Loucy (cell line): ENCODE measurements around the gene KCNS1.

Experiments used
- H2AFZ ChIP-seq: fragments of 200-600 bp; sonication (generic); 2 replicates; pipeline ENCODE4 v1.6.0; 2016; ENCODE audit warnings: antibody characterized with exemption, mild to moderate bottlenecking, low read length, moderate library complexity
- H3F3A ChIP-seq: fragments of 200-600 bp; 2 replicates; pipeline ENCODE4 v1.6.0; 2016; ENCODE audit warnings: antibody characterized with exemption, low read depth, mild to moderate bottlenecking
- H3K27me3 ChIP-seq: fragments of 200-600 bp; sonication (generic); 2 replicates; pipeline ENCODE4 v1.6.1; 2014; ENCODE audit warnings: low read length, mild to moderate bottlenecking; ENCODE audit not compliant: insufficient read depth, poor library complexity, severe bottlenecking
- H3K36me3 ChIP-seq: fragments of 200-600 bp; sonication (generic); 2 replicates; pipeline ENCODE4 v1.6.1; 2016; ENCODE audit warnings: low read length; ENCODE audit not compliant: insufficient read depth
- H3K4me1 ChIP-seq: fragments of 200-600 bp; sonication (generic); 2 replicates; pipeline ENCODE4 v1.5.1; 2014; ENCODE audit warnings: low read length, mild to moderate bottlenecking; ENCODE audit not compliant: insufficient read depth, poor library complexity, severe bottlenecking
- H3K4me2 ChIP-seq: fragments of 200-600 bp; sonication (generic); 2 replicates; pipeline ENCODE4 v1.6.0; 2014; ENCODE audit warnings: antibody characterized with exemption, low read length, low read depth, mild to moderate bottlenecking; ENCODE audit not compliant: poor library complexity, severe bottlenecking
- H3K4me3 ChIP-seq: fragments of 200-600 bp; sonication (generic); 2 replicates; pipeline ENCODE4 v1.5.1; 2014; ENCODE audit warnings: low read length, mild to moderate bottlenecking, mixed read lengths; ENCODE audit not compliant: poor library complexity, severe bottlenecking
- H3K79me2 ChIP-seq: fragments of 200-600 bp; sonication (generic); 2 replicates; pipeline ENCODE4 v1.6.1; 2014; ENCODE audit warnings: low read length; ENCODE audit not compliant: insufficient read depth
- H3K9ac ChIP-seq: fragments of 200-600 bp; sonication (generic); 2 replicates; pipeline ENCODE4 v1.6.0; 2014; ENCODE audit warnings: mild to moderate bottlenecking, low read depth, low read length, moderate library complexity; ENCODE audit not compliant: poor library complexity, severe bottlenecking
- H3K9me2 ChIP-seq: fragments of 200-600 bp; sonication (generic); replicated peaks from 2 replicates; pipeline ENCODE4 v1.6.1; 2016; ENCODE audit warnings: low read depth, low read length, mixed read lengths
- H3K9me3 ChIP-seq: fragments of 200-600 bp; sonication (generic); 2 replicates; pipeline ENCODE4 v1.6.1; 2014; ENCODE audit warnings: mild to moderate bottlenecking, antibody characterized with exemption, low read length, low read depth; ENCODE audit not compliant: insufficient read depth
- H4K20me1 ChIP-seq: fragments of 200-600 bp; sonication (generic); 2 replicates; pipeline ENCODE4 v1.6.0; 2014; ENCODE audit warnings: antibody characterized with exemption, low read length, mild to moderate bottlenecking; ENCODE audit not compliant: insufficient read depth, poor library complexity, severe bottlenecking
- CTCF ChIP-seq: fragments of 200-600 bp; sonication (generic); conservative IDR thresholded peaks from 2 replicates; pipeline ENCODE4 v1.5.1; 2014; ENCODE audit warnings: mild to moderate bottlenecking, antibody characterized with exemption, low read length
- EZH2phosphoT487 ChIP-seq: fragments of 200-600 bp; IDR thresholded peaks from 2 replicates; pipeline ENCODE4 v1.6.1; 2018; ENCODE audit warnings: antibody characterized with exemption, mild to moderate bottlenecking, moderate library complexity, borderline replicate concordance

KCNS1 gene

DNA sequence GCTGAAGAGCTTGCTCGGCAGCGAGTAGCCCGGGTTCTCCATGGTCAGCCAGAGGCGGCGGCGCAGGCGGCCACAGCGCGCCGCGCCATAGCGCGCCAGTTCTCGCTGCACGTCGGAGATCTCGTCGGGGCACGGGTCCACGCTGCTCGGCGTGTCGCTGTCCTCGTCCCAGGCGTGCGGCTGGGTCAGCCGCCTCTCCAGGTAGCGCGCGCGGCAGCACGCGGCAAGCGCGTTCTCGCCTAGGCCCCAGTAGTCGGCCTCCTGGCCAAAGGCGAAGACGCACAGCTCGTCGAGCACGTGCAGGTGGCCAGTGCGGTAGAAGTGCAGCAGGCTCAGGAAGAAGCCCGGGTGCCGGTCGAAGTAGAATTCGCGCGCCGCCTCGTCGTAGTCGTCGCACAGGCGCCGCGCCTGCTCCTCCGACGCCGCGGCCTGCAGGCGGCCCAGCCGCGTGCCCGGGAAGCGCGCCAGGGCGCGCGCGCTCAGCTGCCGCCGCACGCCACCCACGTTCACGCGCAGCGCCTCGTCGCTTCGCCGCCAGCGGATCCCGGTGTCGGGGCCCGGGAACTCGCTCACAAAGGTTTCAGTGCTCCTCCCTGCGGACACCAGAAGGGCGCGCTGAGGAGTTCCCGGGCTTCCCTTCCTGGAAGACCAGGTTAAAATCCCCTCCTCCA lies 2.7 kb downstream of the KCNS1 start:
- no peaks in the 10 kb centered on the region for H3K79me2 ChIP-seq
- no peaks in the 10 kb centered on the region for H3K9me3 ChIP-seq
- H3K36me3 ChIP-seq: no peaks in the 10 kb centered on the region
- H2AFZ ChIP-seq: no peak overlapping the region
- H3F3A ChIP-seq: no peaks in the 10 kb centered on the region
- TF ChIP-seq CTCF (no peak), EZH2phosphoT487 (no peak)
- H3K9ac ChIP-seq: no peak overlapping the region
- H3K4me1 ChIP-seq: peaks cover 5% of the 10 kb centered on the region
- no peak overlapping the region for H3K4me2 ChIP-seq
- H3K4me3 ChIP-seq: no peak overlapping the region
- H3K27me3 ChIP-seq: no peaks in the 10 kb centered on the region
- H4K20me1 ChIP-seq: no peaks in the 10 kb centered on the region
- H3K9me2 ChIP-seq: no peaks in the 10 kb centered on the region

- Histone ChIP-seq H3K9me3 (no peaks in the 10 kb centered on the region), H3K4me2 (no peak overlapping the region), H3K9ac (no peak overlapping the region), H3F3A (no peaks in the 10 kb centered on the region), H3K27me3 (no peaks in the 10 kb centered on the region), H3K4me1 (peaks cover 5% of the 10 kb centered on the region), H3K4me3 (no peak overlapping the region), H3K9me2 (no peaks in the 10 kb centered on the region), H2AFZ (no peak overlapping the region), H4K20me1 (no peaks in the 10 kb centered on the region), H3K36me3 (no peaks in the 10 kb centered on the region), H3K79me2 (no peaks in the 10 kb centered on the region)
- no peak for TF ChIP-seq EZH2phosphoT487
- TF ChIP-seq CTCF: no peak
Measured at GRCh38 chr20:45097485-45098102, 3.3 kb downstream of the KCNS1 start.

GRCh38 chr20:45096781-45097180 lies 4.1 kb downstream of the KCNS1 start:
- Histone ChIP-seq H3K4me2 (no peak overlapping the region), H3K36me3 (no peaks in the 10 kb centered on the region), H3K9me2 (no peaks in the 10 kb centered on the region), H3K4me1 (peaks cover 9% of the 10 kb centered on the region), H3K27me3 (no peaks in the 10 kb centered on the region), H3K79me2 (no peaks in the 10 kb centered on the region), H3K9ac (no peak overlapping the region), H3F3A (no peaks in the 10 kb centered on the region), H2AFZ (no peak overlapping the region), H4K20me1 (no peaks in the 10 kb centered on the region), H3K4me3 (no peak overlapping the region), H3K9me3 (no peaks in the 10 kb centered on the region)
- TF ChIP-seq EZH2phosphoT487 (no peak), CTCF (no peak)
